ENCODE measurements around the gene CDK11A. TPM values are rescaled to one million over a fixed set of nuclear protein-coding genes. Genes with fewer than 3 reads are reported as not detected.
"Not testable (repeated sequence)": the region's sequence is repeated elsewhere in the genome, so short reads cannot be mapped to it uniquely, and the experiment has no call there.

The CDK11A gene
- 40.1 TPM for total RNA-seq (2013)
- polyA plus RNA-seq: 10 to 100 TPM in 2 of 3 donors, 1 to 10 TPM in 1; 4.4 to 80.1 (median 13.3) TPM
- 26.8 and 40.6 TPM in 2 replicates for polyA minus RNA-seq
- 1.2 to 5.5 (median 2.6) reads per million in 11 experiments for total RNA-seq

- H3K9me3 ChIP-seq (replicated peaks in 1 of 2; ENCODE audit: control insufficient read depth in 1 of 2, insufficient read depth in 1 of 2, low read length in 2 of 2); H3K9me3 Mint-ChIP-seq; H3K27me3 ChIP-seq (ENCODE audit: control insufficient read depth in 2 of 2, insufficient read depth in 2 of 2, low read length in 2 of 2); H3K4me1 Mint-ChIP-seq; H3K27me3 Mint-ChIP-seq (ENCODE audit: low read depth in 3 of 3); H3K4me1 ChIP-seq (ENCODE audit: control insufficient read depth in 1 of 2, insufficient read depth in 2 of 2, low read length in 2 of 2); H4K20me1 ChIP-seq (ENCODE audit: insufficient read depth, low read length); intact Hi-C loops (cut with micrococcal nuclease): not testable (repeated sequence)
- peaks cover 23 to 25% of the 10 kb centered on the region in 2 donors for H3K36me3 ChIP-seq (replicated peaks in 1 of 2; ENCODE audit: control insufficient read depth in 1 of 2, insufficient read depth in 2 of 2, low read length in 2 of 2)
- peak within 1 kb of the TSS; percentile 90 to 92 for H3K27ac ChIP-seq (ENCODE audit: low read depth in 1 of 2, low read length in 2 of 2)
- 0% methylated on average over 40 of the region's 78 CpGs for WGBS (ENCODE audit: insufficient coverage)
- H3K4me3 ChIP-seq (replicated peaks in 1 of 3; ENCODE audit: low read depth in 2 of 3, low read length in 3 of 3): peak within 1 kb of the TSS; percentile 77 to 89 (median 80)
- H3K36me3 Mint-ChIP-seq: peaks cover 17 to 33% of the 10 kb centered on the region in 2 donors
- H3K4me2 ChIP-seq (replicated peaks; ENCODE audit: extremely low read depth, low read length, poor library complexity, severe bottlenecking): peak within 1 kb of the TSS; percentile 40
- peak within 1 kb of the TSS; percentile 82 for H3K9ac ChIP-seq (ENCODE audit: insufficient read depth, low read length, poor library complexity, severe bottlenecking)
- H3K27ac Mint-ChIP-seq: peak within 1 kb of the TSS; percentile 91 to 98 (median 97)
- peak; percentile 36 for TF ChIP-seq CTCF (IDR thresholded peaks at IDR 0.05)
- peaks cover 11% of the 10 kb centered on the region for H3K79me2 ChIP-seq (ENCODE audit: insufficient read depth, low read length)
- H3K4me3 Mint-ChIP-seq: peak within 1 kb of the TSS; percentile 91
- peak; percentile 99 to 100 (median 99) for DNase-seq
- H2AFZ ChIP-seq (ENCODE audit: insufficient read depth, low read depth, low read length, poor library complexity, severe bottlenecking): peak within 1 kb of the TSS; percentile 62
These were observed at the start of gene CDK11A for GRCh38 chr1:1724035-1724864. CDK11A (minus strand) TSS chr1:1724357; CDS start chr1:1722818, 1,539 bp downstream.

- peaks cover 46% of the 10 kb centered on the region for H3K4me1 Mint-ChIP-seq
- no peak for TF ChIP-seq CTCF (IDR thresholded peaks at IDR 0.05)
- Histone ChIP-seq H3K27me3 (ENCODE audit: control insufficient read depth in 2 of 2, insufficient read depth in 2 of 2, low read length in 2 of 2) (no peaks in the 10 kb centered on the region), H3K4me1 (ENCODE audit: control insufficient read depth in 1 of 2, insufficient read depth in 2 of 2, low read length in 2 of 2) (peaks cover 33 to 38% of the 10 kb centered on the region in 2 donors), H3K4me2 (replicated peaks; ENCODE audit: extremely low read depth, low read length, poor library complexity, severe bottlenecking) (no peak overlapping the region), H3K9ac (ENCODE audit: insufficient read depth, low read length, poor library complexity, severe bottlenecking) (no peak overlapping the region), H3K79me2 (ENCODE audit: insufficient read depth, low read length) (peaks cover 100% of the 10 kb centered on the region), H3K9me3 (replicated peaks in 1 of 2; ENCODE audit: control insufficient read depth in 1 of 2, insufficient read depth in 1 of 2, low read length in 2 of 2) (peaks cover 0 to 3% of the 10 kb centered on the region in 2 donors), H2AFZ (ENCODE audit: insufficient read depth, low read depth, low read length, poor library complexity, severe bottlenecking) (no peak overlapping the region), H4K20me1 (ENCODE audit: insufficient read depth, low read length) (peaks cover 97% of the 10 kb centered on the region), H3K27ac (ENCODE audit: low read depth in 1 of 2, low read length in 2 of 2) (no peak overlapping the region), H3K36me3 (replicated peaks in 1 of 2; ENCODE audit: control insufficient read depth in 1 of 2, insufficient read depth in 2 of 2, low read length in 2 of 2) (peaks cover 19 to 47% of the 10 kb centered on the region in 2 donors), H3K4me3 (replicated peaks in 1 of 3; ENCODE audit: low read depth in 2 of 3, low read length in 3 of 3) (no peak overlapping the region)
- H3K9me3 Mint-ChIP-seq: peaks cover 0 to 8% (median 0%) of the 10 kb centered on the region in 7 donors
- intact Hi-C loops (cut with micrococcal nuclease): no loop called here
- peaks cover 39 to 68% of the 10 kb centered on the region in 2 donors for H3K36me3 Mint-ChIP-seq
- no peak overlapping the region for H3K27ac Mint-ChIP-seq
- DNase-seq: no peak
- WGBS (ENCODE audit: insufficient coverage): 100% methylated on average over 2 of the region's 4 CpGs
- H3K4me3 Mint-ChIP-seq: no peak overlapping the region
- H3K27me3 Mint-ChIP-seq (ENCODE audit: low read depth in 3 of 3): no peaks in the 10 kb centered on the region
These were observed 49.7 kb upstream of the CDK11A start for GRCh38 chr1:1773874-1774273.

Measured in CD14-positive monocyte (primary cell).